KBM-7 (cell line): Measurements from ENCODE around the gene CCDC112.
"Not testable (repeated sequence)": the region's sequence is repeated elsewhere in the genome, so short reads cannot be mapped to it uniquely, and the experiment has no call there.

ENCODE experiments used
- DNase-seq: peaks from one replicate; pipeline ENCODE4 v3.0.0-alpha.2; 2015
- in situ Hi-C: fragments of 300-500 bp; cut with MboI; formaldehyde crosslinking; loops from 2 replicates; pipeline ENCODE4 v1.14.3; 2020; ENCODE audit warnings: low sequenced_read_pairs, low pct_unique_long_range_greater_than_20kb, mixed read lengths

CCDC112 gene

GRCh38 chr5:115271295-115272050 is 25.0 kb downstream of the CCDC112 start:
- in situ Hi-C loops: no loop called here
- DNase-seq: peak; percentile 22

GRCh38 chr5:115267617-115268016 is 28.8 kb downstream of the CCDC112 start:
- in situ Hi-C loops: no loop called here
- no peak for DNase-seq

GRCh38 chr5:115265220-115265619 is 31.2 kb downstream of the CCDC112 start:
- in situ Hi-C loops: no loop called here
- DNase-seq: no peak

- in situ Hi-C loops: no loop called here
These were observed 31.7 kb downstream of the CCDC112 start for GRCh38 chr5:115264786-115265185.

GRCh38 chr5:115263078-115263380 is 33.4 kb downstream of the CCDC112 start:
- in situ Hi-C loops: no loop called here
- no peak for DNase-seq

More at GRCh38 chr5:115264786-115265185, 31.7 kb downstream of the CCDC112 start:
- DNase-seq: no peak

GRCh38 chr5:115262321-115263077 is 34.0 kb downstream of the CCDC112 start, which contains the start of gene PGGT1B:
Gene PGGT1B, minus strand, starts transcription at chr5:115262877. Its CDS starts 26 bp downstream, at chr5:115262851.
- in situ Hi-C loops: no loop called here
- DNase-seq: peak; percentile 90

- in situ Hi-C loops: no loop called here
- DNase-seq: no peak
These were observed 34.5 kb downstream of the CCDC112 start for GRCh38 chr5:115262011-115262320.

GRCh38 chr5:115260248-115260647 is 36.2 kb downstream of the CCDC112 start:
- no peak for DNase-seq
- in situ Hi-C loops: no loop called here

GRCh38 chr5:115257981-115258380 is 38.5 kb downstream of the CCDC112 start:
- in situ Hi-C loops: no loop called here
- DNase-seq: no peak

- DNase-seq: not testable (repeated sequence)
- in situ Hi-C loops: loop anchor here (25.0 kb wide), 1 partner anchor 162 kb away; no protein-coding TSS in a partner anchor
These were observed 47.1 kb downstream of the CCDC112 start for GRCh38 chr5:115249379-115249778.

- DNase-seq: peak; percentile 69
- in situ Hi-C loops: loop anchor here (25.0 kb wide), 1 partner anchor 159 kb away; no protein-coding TSS in a partner anchor
These were observed 50.0 kb downstream of the CCDC112 start for GRCh38 chr5:115246361-115246991.

- in situ Hi-C loops: loop anchor here (25.0 kb wide), 1 partner anchor 156 kb away; no protein-coding TSS in a partner anchor
- no peak for DNase-seq
These were observed 53.0 kb downstream of the CCDC112 start for GRCh38 chr5:115243412-115243811.

- no peak for DNase-seq
- in situ Hi-C loops: loop anchor here (25.0 kb wide), 1 partner anchor 155 kb away; no protein-coding TSS in a partner anchor
These were observed 54.4 kb downstream of the CCDC112 start for GRCh38 chr5:115241881-115242642.

- no peak for DNase-seq
- in situ Hi-C loops: loop anchor here (25.0 kb wide), 1 partner anchor 150 kb away; no protein-coding TSS in a partner anchor
These were observed 59.4 kb downstream of the CCDC112 start for GRCh38 chr5:115237066-115237465.

- in situ Hi-C loops: loop anchor here (25.0 kb wide), 1 partner anchor 149 kb away; no protein-coding TSS in a partner anchor
- DNase-seq: no peak
These were observed 59.9 kb downstream of the CCDC112 start for GRCh38 chr5:115236599-115236998.

- in situ Hi-C loops: loop anchor here (25.0 kb wide), 1 partner anchor 144 kb away; no protein-coding TSS in a partner anchor
- no peak for DNase-seq
These were observed 64.9 kb downstream of the CCDC112 start for GRCh38 chr5:115231598-115231997.

GRCh38 chr5:115229606-115230005 is 66.8 kb downstream of the CCDC112 start:
- DNase-seq: no peak
- in situ Hi-C loops: loop anchor here (25.0 kb wide), 1 partner anchor 142 kb away; no protein-coding TSS in a partner anchor

- DNase-seq: no peak
- in situ Hi-C loops: loop anchor here (25.0 kb wide), 1 partner anchor 140 kb away; no protein-coding TSS in a partner anchor
These were observed 69.2 kb downstream of the CCDC112 start for GRCh38 chr5:115227281-115227680.
